ENCODE results near the gene SRD5A3.
A peak's percentile ranks its signal among the peaks of the same experiment; 100 is the strongest.

SRD5A3 gene

DNA sequence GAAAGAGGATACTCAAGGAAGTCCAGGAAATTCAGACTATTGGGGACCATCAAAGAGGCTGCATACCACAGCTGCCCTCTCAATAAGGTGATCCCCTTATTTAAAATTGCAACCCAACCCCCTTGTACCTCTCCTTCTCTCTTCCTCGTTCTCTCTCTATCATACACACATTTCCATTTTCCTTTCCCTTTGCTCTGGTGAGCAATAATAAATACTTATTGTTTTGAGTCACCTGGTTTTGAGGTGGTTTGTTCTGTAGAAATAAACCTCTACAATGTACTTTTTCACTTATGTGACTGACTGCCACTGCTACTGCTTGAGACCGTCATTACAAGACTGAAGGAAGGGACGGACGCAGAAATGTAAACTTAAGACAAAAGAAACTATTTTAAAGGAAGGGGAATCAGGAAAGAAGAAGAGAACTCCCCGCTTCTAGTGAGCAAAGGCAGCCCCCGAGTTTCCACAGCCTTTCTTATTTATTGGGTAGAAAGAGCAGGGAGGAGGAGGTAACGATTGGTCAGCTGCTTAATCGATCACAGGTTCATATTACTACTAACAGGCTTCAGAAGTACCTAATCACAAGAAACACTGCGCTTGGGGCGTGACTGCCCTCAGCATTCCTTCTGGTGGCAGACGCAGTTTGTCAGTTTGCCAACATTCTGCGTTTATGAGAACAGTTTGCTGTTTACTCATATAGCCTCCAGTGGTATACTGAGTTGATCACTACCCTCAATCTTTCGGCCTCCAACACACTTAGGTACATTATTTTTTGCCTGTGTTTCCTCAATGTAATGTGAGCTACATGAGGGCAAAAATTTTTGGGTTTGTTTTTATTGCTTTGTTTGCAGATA lies 32.8 kb downstream of the SRD5A3 start:
- DNase-seq = no peak

- no peak for DNase-seq
These were observed 34.5 kb downstream of the SRD5A3 start for GRCh38 chr4:55380576-55380975.

- DNase-seq = no peak
These were observed 35.5 kb downstream of the SRD5A3 start for GRCh38 chr4:55381502-55381901.

- no peak for DNase-seq
These were observed 36.5 kb downstream of the SRD5A3 start for GRCh38 chr4:55382488-55383003.

DNA sequence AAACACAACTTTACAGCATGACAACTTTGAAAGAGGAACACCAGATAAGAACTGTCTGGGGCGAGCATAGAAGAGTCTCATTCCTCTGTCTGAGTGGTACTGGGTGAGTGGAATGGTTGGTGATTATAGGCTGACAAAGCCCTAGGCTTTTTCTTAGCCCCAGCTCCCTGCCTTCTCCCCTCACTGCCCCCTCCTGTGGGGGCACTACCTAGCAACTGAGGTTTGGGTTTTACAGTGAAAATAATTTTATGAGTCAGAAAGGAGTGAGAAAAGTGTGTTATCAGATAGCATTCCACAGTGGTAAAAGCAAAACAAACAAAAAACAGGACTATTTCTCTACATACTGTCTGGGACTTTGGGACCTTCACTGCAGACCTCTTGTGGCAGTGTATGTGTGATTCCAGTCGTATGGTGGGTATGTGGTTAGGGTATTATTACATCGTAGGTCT lies 39.2 kb downstream of the SRD5A3 start:
- DNase-seq = no peak

DNA sequence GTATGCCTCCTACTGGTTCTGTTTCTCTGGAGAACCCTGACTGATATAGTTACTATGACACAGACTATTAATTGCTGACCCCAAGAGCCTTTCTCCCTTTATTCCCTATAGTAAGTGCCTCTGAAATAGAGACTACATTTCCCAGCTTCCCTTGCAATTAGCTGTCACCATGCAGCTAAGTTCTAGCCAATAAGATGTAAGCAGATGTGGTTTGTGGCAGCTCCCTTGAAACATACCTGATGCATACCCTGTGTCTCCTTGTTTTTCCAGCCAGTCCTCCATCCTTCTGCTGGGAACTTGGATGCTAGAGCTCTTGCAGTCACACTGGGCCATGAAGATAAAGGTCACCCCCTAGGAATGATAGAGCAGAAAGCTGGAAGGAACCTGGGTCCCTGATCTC lies 40.0 kb downstream of the SRD5A3 start:
- no peak for DNase-seq

- no peak for DNase-seq
These were observed 40.8 kb downstream of the SRD5A3 start for GRCh38 chr4:55386840-55387239.

DNA sequence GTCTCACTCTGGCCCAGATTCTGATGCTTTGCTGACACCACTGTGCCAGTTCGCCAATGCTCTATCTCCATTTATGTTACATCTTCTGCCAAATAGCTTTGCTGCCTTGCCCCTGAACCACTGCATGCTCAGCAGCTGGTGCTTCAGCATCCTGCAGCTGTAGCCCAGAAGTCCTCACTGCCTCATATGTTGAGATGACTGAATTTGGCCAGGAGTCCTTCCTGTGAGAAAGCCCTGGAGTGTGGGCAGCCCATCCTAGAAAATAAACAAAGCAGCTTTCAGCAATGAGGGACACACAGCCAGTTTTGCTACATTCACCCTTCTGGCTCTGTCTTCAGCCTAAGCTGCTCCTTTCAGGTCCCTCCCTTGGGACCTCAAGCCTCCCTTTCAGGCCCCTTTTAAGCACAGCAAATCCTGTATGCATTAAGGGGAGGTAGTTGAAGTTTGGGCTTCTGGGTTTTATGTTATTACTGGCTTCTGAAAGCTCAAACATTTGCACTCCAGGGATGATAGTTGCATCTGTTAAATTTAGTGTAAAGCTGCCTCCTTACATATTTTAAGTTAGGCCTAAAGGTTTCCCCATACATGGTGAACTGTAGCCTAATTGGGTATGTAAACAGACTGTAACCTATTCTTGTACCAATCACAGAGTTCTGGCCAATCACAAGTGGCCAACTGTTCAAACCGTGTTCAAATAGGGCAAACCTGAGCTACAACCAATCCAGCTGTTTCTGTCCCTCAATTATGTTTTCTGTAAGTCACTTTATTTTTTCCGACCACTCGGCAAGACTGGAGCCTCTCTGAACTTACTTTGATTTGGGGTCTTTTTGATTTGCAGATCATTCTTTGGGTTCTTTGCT lies 47.6 kb downstream of the SRD5A3 start:
- DNase-seq = no peak

- no peak for DNase-seq
These were observed 49.1 kb downstream of the SRD5A3 start for GRCh38 chr4:55395218-55395528.

DNA sequence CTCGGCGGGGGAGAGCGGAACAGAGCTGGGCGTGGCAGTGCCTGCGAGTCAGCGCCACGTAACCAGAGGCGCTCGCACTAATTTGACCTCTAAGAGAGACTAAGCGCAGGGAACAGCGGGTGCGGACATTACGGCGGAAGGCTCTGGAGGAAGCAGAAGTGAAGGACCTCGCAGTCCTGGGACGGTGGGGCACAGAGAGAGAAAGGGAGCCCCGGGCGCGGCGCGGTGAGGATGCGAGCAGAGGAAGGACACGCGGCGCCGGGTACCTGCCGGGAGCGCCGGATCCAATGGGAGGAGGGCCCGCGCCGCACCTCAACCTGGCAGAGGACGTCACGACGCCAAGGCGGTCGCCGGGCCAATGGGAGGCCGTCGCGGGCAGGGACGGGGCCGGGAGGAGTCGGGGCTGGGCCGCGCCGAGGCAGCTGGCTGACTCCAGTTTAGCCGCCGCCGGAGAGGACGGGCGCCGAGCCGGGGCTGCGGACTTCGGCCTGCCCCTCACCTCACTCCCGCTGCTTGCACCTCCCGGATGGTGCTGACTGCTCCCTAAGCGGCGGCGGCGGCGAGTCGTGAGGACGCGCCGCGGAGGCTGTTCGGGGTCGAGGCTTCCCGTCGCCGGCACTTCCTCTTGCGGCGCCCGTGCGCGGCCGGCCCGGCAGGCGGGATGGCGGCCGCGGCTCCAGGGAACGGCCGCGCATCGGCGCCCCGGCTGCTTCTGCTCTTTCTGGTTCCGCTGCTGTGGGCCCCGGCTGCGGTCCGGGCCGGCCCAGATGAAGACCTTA lies 49.7 kb downstream of the SRD5A3 start, which contains the start of gene TMEM165:
Gene TMEM165, plus strand, starts transcription at position 429 of the 779 bp plus-strand sequence. Its CDS starts 233 bp downstream, at position 662.
- peak; percentile 72 for DNase-seq

- DNase-seq = no peak
These were observed 50.5 kb downstream of the SRD5A3 start for GRCh38 chr4:55396308-55397125.

- no peak for DNase-seq
These were observed 51.0 kb downstream of the SRD5A3 start for GRCh38 chr4:55397126-55397436.

- no peak for DNase-seq
These were observed 51.7 kb downstream of the SRD5A3 start for GRCh38 chr4:55397520-55398321.

DNA sequence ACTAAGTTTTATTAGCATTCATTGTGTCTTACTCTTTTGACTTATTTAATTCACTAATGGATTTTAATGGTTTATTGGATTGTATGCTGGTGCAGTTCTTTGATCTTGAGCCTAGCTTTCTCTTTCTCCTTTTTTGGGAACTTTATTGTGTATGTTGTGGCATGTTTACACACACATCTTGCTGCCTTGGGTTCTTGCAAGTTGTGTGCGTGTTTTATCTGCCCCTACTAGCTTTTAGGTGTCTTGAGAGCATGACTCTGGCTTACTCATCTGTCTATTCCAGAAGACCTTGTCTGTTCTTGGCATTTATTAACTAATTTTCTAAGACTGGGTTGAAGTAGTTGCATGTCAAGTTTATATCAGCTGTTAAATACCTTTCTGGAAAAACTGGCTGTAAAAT lies 52.4 kb downstream of the SRD5A3 start:
- DNase-seq = no peak

GRCh38 chr4:55398966-55399365 lies 52.9 kb downstream of the SRD5A3 start:
- DNase-seq = no peak

GRCh38 chr4:55399581-55399980 lies 53.5 kb downstream of the SRD5A3 start:
- no peak for DNase-seq

DNA sequence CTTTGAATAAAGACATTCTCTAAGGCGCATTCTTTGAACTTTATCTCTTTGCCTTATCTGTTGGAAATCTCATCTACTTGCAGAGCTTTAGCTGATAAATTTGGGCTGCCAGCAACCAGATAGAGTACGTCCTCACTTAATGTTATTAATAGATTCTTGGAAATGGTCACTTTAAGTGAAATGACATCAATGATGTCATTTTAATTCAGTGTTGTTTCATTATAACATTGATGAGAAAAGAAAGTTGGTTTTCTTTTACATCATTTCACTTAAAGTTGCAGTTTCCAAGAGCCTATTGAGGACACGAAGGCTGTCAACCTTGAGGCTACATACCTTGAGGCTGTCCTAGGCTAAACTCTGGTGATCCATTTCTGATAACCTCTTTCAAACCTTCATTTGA lies 59.0 kb downstream of the SRD5A3 start:
- DNase-seq = no peak

GRCh38 chr4:55406545-55406944 lies 60.5 kb downstream of the SRD5A3 start:
- no peak for DNase-seq

DNA sequence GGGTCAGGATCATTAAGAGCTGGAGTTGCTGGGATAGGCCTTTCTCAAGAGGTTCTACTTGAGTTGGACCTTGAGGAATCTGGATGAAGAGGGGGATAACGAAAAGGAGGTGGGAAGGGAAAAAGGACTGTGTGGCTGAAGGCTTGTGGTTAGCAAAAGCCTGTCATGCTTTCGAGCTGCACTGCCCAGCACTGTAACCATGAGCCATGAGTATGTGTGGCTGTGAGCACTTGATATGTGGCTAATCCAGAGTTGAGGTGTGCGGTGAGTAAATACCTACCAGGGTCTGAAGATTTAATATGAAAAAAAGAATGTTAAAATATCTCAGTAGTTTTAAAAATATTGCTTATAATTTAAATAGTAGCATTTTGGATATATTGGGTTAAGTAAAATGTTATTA lies 61.1 kb downstream of the SRD5A3 start:
- no peak for DNase-seq

GRCh38 chr4:55407764-55408163 lies 61.7 kb downstream of the SRD5A3 start:
- no peak for DNase-seq

DNA sequence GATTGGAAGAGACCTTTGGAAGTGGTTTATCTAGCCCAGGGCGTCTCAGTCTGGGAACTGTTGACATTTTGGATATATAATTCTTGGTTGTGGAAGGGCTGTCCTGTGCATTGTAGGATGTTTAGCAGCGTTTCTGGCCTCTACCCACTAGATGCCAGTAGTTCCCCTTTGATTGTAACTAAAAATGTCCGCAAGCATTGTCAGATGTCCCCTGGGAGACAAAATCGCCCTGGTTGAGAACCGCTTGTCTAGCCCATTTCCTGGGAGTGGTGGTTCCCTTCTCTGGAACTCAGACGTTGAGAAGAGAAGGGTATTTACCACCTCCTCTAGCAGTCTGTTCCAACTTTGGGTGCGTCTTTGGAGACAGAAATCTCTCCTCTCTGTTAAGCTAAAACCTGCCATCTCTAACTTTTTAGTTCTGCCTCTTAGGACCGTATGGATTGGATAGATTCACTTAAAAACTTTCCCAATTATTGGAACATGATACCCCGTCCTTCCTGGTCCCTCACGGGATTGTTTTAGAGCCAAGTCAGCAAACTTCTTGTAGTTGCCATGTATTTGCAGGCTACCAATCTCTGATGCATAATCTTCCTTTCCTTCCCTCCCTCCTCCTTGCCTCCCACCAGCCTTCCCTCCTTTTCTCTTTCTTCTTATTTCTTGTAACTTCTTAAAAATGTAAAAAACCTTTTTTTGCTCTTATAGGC lies 63.6 kb downstream of the SRD5A3 start:
- no peak for DNase-seq
